ENCODE results near the gene CDH16.
"Not testable (repeated sequence)": the region's sequence is repeated elsewhere in the genome, so short reads cannot be mapped to it uniquely, and the experiment has no call there.

CDH16 gene

GRCh38 chr16:66946541-66946940 is 27.9 kb upstream of the CDH16 start:
- FAIRE-seq = no peak

GRCh38 chr16:66945939-66946338 is 27.3 kb upstream of the CDH16 start:
- FAIRE-seq = no peak

- FAIRE-seq = not testable (repeated sequence)
These were observed 26.3 kb upstream of the CDH16 start for GRCh38 chr16:66944971-66945370.

- no peak for FAIRE-seq
These were observed 25.4 kb upstream of the CDH16 start for GRCh38 chr16:66944054-66944441.

GRCh38 chr16:66943426-66944053 is 24.9 kb upstream of the CDH16 start:
- no peak for FAIRE-seq

- no peak for FAIRE-seq
These were observed 24.3 kb upstream of the CDH16 start for GRCh38 chr16:66942981-66943380.

- FAIRE-seq = no peak
These were observed 21.6 kb upstream of the CDH16 start for GRCh38 chr16:66940236-66940635.

- no peak for FAIRE-seq
These were observed 20.7 kb upstream of the CDH16 start for GRCh38 chr16:66939366-66939765.

- FAIRE-seq = no peak
These were observed 19.1 kb upstream of the CDH16 start for GRCh38 chr16:66937725-66938337.

GRCh38 chr16:66936889-66937554 is 18.3 kb upstream of the CDH16 start:
- FAIRE-seq = no peak

- no peak for FAIRE-seq
These were observed 17.8 kb upstream of the CDH16 start for GRCh38 chr16:66936462-66936861.

- FAIRE-seq = no peak
These were observed 16.8 kb upstream of the CDH16 start, which contains the start of gene CES2 for GRCh38 chr16:66935314-66936011. Gene CES2 (plus strand): TSS chr16:66935516. CDS start chr16:66935636, 120 bp downstream.

- not testable (repeated sequence) for FAIRE-seq
These were observed 16.2 kb upstream of the CDH16 start for GRCh38 chr16:66934839-66935313.

GRCh38 chr16:66934138-66934838 is 15.6 kb upstream of the CDH16 start, which contains the start of gene CIAO2B:
Gene CIAO2B (minus strand): TSS chr16:66934402. CDS start chr16:66934364, 38 bp downstream.
- FAIRE-seq = no peak

GRCh38 chr16:66933776-66934137 is 15.1 kb upstream of the CDH16 start:
- FAIRE-seq = no peak

- no peak for FAIRE-seq
These were observed 13.4 kb upstream of the CDH16 start for GRCh38 chr16:66932076-66932475.

- no peak for FAIRE-seq
These were observed 13.0 kb upstream of the CDH16 start for GRCh38 chr16:66931665-66932064.

GRCh38 chr16:66930189-66930588 is 11.5 kb upstream of the CDH16 start:
- no peak for FAIRE-seq

GRCh38 chr16:66928702-66929388 is 10.2 kb upstream of the CDH16 start:
- no peak for FAIRE-seq

GRCh38 chr16:66927918-66928649 is 9.4 kb upstream of the CDH16 start:
- FAIRE-seq = no peak

GRCh38 chr16:66926961-66927436 is 8.3 kb upstream of the CDH16 start:
- FAIRE-seq = no peak

All from TTC549 (cell line).